ENCODE results near the gene XYLT1. TPM values are rescaled to one million over a fixed set of nuclear protein-coding genes. Genes with fewer than 3 reads are reported as not detected.

Gene XYLT1
- polyA plus RNA-seq, 1 of the 3 experiments (the other 2 are of a cell fraction), result 17.6 TPM

DNA sequence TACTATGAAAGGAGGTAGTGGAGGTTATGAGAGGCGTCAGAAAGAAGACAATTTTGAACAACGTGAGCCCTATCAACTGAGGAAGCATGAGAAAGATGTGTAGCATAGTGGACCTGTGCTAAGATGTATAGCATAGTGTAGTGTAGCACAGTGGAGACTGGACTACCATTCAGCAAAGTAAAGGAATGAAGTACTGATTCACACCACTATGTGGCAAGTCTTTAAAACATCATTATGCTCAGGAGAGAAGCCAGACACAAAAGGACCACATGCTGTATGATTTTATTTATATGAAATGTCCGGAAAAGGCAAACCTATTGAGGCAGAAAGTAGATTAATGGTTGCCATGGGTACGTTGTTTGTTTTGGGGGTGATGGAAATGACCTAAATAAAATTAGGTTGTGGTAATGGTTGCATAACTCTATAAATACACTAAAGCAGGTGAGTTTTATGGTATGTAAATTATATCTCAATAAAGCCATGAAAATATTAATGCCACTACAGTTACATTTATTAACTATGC is 20.4 kb upstream of the XYLT1 start:
- peaks cover 4% of the 10 kb centered on the region for H3F3A ChIP-seq (replicated peaks; ENCODE audit: insufficient read depth)
- no peaks in the 10 kb centered on the region for H4K20me1 ChIP-seq (ENCODE audit: insufficient read depth)
- no peaks in the 10 kb centered on the region for H3K79me2 ChIP-seq (ENCODE audit: insufficient read depth)
- no peak overlapping the region for H3K4me2 ChIP-seq
- no peak for DNase-seq
- H3K9ac ChIP-seq, result no peak overlapping the region
- no peak for TF ChIP-seq USF1 (IDR thresholded peaks at IDR 0.05; ENCODE audit: borderline replicate concordance, low read depth)
- H3K36me3 ChIP-seq (replicated peaks in 1 of 2; ENCODE audit: control insufficient read depth in 1 of 2, insufficient read depth in 2 of 2, low read length in 1 of 2), result no peaks in the 10 kb centered on the region
- H3K9me2 ChIP-seq, result no peaks in the 10 kb centered on the region
- no peaks in the 10 kb centered on the region for H3K9me3 ChIP-seq
- CTCF ChIA-PET, result no interaction called here
- 70% methylated on average over 4 of the region's 4 CpGs for WGBS (ENCODE audit: low lambda C conversion rate)
- H3K4me1 ChIP-seq (ENCODE audit: control insufficient read depth in 1 of 2, insufficient read depth in 2 of 2, low read depth in 1 of 2, low read length in 1 of 2), result peaks cover 0 to 3% of the 10 kb centered on the region in 2 experiments; a peak in 1 of 4 replicates
- POLR2A ChIA-PET, result no interaction called here
- no peak overlapping the region for H3K4me3 ChIP-seq (ENCODE audit: low read depth in 2 of 2, low read length in 1 of 2)
- H2AFZ ChIP-seq (ENCODE audit: low read depth), result no peak overlapping the region
- H3K27me3 ChIP-seq (ENCODE audit: insufficient read depth), result no peaks in the 10 kb centered on the region
- no peak overlapping the region for H3K27ac ChIP-seq (ENCODE audit: low read depth in 2 of 2, low read length in 1 of 2)

DNA sequence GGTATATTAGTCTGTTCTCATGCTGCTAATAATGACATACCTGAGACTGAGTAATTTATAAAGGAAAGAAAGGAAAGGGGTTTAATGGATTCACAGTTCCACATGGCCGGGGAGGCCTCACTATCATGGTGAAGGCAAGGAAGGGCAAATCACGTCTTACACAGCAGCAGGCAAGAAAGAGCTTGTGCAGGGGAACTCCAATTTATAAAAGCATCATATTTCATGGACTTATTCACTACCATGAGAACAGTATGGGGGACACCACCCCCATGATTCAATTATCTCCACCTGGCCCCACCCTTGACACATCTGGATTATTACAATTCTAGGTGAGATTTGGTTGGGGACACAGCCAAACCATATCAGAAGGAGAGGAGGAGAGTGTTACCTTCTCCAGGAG is 17.7 kb upstream of the XYLT1 start:
- Histone ChIP-seq H3K9ac (no peak overlapping the region), H2AFZ (ENCODE audit: low read depth) (no peak overlapping the region), H3K4me1 (ENCODE audit: control insufficient read depth in 1 of 2, insufficient read depth in 2 of 2, low read depth in 1 of 2, low read length in 1 of 2) (peaks cover 0 to 4% of the 10 kb centered on the region in 2 experiments; a peak in 1 of 4 replicates), H3K9me2 (no peaks in the 10 kb centered on the region), H3K4me2 (no peak overlapping the region), H3K79me2 (ENCODE audit: insufficient read depth) (no peaks in the 10 kb centered on the region), H3K9me3 (no peaks in the 10 kb centered on the region), H3K4me3 (ENCODE audit: low read depth in 2 of 2, low read length in 1 of 2) (no peak overlapping the region), H4K20me1 (ENCODE audit: insufficient read depth) (no peaks in the 10 kb centered on the region), H3K27ac (ENCODE audit: low read depth in 2 of 2, low read length in 1 of 2) (no peak overlapping the region), H3K36me3 (replicated peaks in 1 of 2; ENCODE audit: control insufficient read depth in 1 of 2, insufficient read depth in 2 of 2, low read length in 1 of 2) (no peaks in the 10 kb centered on the region), H3K27me3 (ENCODE audit: insufficient read depth) (no peaks in the 10 kb centered on the region), H3F3A (replicated peaks; ENCODE audit: insufficient read depth) (no peaks in the 10 kb centered on the region)
- no peak for DNase-seq
- TF ChIP-seq FOXM1 (IDR thresholded peaks at IDR 0.05; ENCODE audit: low read depth), result no peak
- TF ChIP-seq RXRA (IDR thresholded peaks at IDR 0.05; ENCODE audit: borderline replicate concordance, low read depth), result no peak
- TF ChIP-seq SIN3A (IDR thresholded peaks at IDR 0.05; ENCODE audit: borderline replicate concordance, low read depth, low read length), result no peak
- TF ChIP-seq CHD2 (IDR thresholded peaks at IDR 0.05; ENCODE audit: low read length, partially characterized antibody), result no peak
- no peak for TF ChIP-seq PBX3 (IDR thresholded peaks at IDR 0.05)
- TF ChIP-seq, protein P1, sequence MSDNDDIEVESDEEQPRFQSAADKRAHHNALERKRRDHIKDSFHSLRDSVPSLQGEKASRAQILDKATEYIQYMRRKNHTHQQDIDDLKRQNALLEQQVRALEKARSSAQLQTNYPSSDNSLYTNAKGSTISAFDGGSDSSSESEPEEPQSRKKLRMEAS (IDR thresholded peaks at IDR 0.05; ENCODE audit: low read depth), result no peak
- TF ChIP-seq USF1 (IDR thresholded peaks at IDR 0.05; ENCODE audit: borderline replicate concordance, low read depth), result no peak
- TF ChIP-seq, protein P2, sequence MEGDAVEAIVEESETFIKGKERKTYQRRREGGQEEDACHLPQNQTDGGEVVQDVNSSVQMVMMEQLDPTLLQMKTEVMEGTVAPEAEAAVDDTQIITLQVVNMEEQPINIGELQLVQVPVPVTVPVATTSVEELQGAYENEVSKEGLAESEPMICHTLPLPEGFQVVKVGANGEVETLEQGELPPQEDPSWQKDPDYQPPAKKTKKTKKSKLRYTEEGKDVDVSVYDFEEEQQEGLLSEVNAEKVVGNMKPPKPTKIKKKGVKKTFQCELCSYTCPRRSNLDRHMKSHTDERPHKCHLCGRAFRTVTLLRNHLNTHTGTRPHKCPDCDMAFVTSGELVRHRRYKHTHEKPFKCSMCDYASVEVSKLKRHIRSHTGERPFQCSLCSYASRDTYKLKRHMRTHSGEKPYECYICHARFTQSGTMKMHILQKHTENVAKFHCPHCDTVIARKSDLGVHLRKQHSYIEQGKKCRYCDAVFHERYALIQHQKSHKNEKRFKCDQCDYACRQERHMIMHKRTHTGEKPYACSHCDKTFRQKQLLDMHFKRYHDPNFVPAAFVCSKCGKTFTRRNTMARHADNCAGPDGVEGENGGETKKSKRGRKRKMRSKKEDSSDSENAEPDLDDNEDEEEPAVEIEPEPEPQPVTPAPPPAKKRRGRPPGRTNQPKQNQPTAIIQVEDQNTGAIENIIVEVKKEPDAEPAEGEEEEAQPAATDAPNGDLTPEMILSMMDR (IDR thresholded peaks at IDR 0.05), result no peak
- no peak for TF ChIP-seq NFIC (IDR thresholded peaks at IDR 0.05; ENCODE audit: borderline replicate concordance)
- no peak for TF ChIP-seq SMC3 (IDR thresholded peaks at IDR 0.05; ENCODE audit: low read depth, low read length)
- TF ChIP-seq FOXJ3 (CRISPR knock-in tag; IDR thresholded peaks at IDR 0.05), result no peak
- TF ChIP-seq MEF2A (IDR thresholded peaks at IDR 0.05; ENCODE audit: borderline replicate concordance, low read depth), result no peak
- no peak for TF ChIP-seq MXI1 (IDR thresholded peaks at IDR 0.05; ENCODE audit: low read depth, low read length)
- ChIA-PET CTCF (interaction anchor here (1.3 kb wide), 1 partner anchor 12 kb away, joined by 5 read pairs; no protein-coding TSS in a partner anchor), POLR2A (no interaction called here)
- WGBS (ENCODE audit: low lambda C conversion rate), result 74% methylated on average over 2 of the region's 2 CpGs

All from SK-N-SH (cell line).